Neural cell (in vitro differentiated cells): Measurements from ENCODE around the gene CFAP20DC. TPM values are rescaled to one million over a fixed set of nuclear protein-coding genes. Genes with fewer than 3 reads are reported as not detected.

Experiments
- H2AFZ ChIP-seq: fragments of 200-600, 300-800 bp; sonication (generic), shearing (Covaris generic); 2 replicates; pipeline ENCODE4 v1.6.0; 2014; ENCODE audit warnings: low read depth, mild to moderate bottlenecking, antibody characterized with exemption, low read length, moderate library complexity
- H3F3A ChIP-seq: fragments of 200-600 bp; shearing (Covaris generic); 2 replicates; pipeline ENCODE4 v1.6.1; 2016; ENCODE audit warnings: mild to moderate bottlenecking, moderate library complexity, mixed read lengths, antibody characterized with exemption, low read length; ENCODE audit not compliant: insufficient read depth, poor library complexity, severe bottlenecking
- H3K27ac ChIP-seq: fragments of 200-600, 300-800 bp; sonication (generic), shearing (Covaris generic); 2 replicates; pipeline ENCODE4 v1.5.1; 2014; ENCODE audit warnings: mild to moderate bottlenecking, low read length, moderate library complexity
- H3K27me3 ChIP-seq: fragments of 300-800, 200-600 bp; sonication (generic), shearing (Covaris generic); 2 replicates; pipeline ENCODE4 v1.6.0; 2014; ENCODE audit warnings: mild to moderate bottlenecking, low read depth, low read length, moderate library complexity; ENCODE audit not compliant: insufficient read depth
- H3K36me3 ChIP-seq: fragments of 300-800, 200-600 bp; sonication (generic), shearing (Covaris generic); 2 replicates; pipeline ENCODE4 v1.5.1; 2014; ENCODE audit warnings: mild to moderate bottlenecking, antibody characterized with exemption, low read length, moderate library complexity; ENCODE audit not compliant: insufficient read depth
- H3K4me2 ChIP-seq: fragments of 300-800, 200-600 bp; sonication (generic), shearing (Covaris generic); 2 replicates; pipeline ENCODE4 v1.6.0; 2014; ENCODE audit warnings: mild to moderate bottlenecking, low read length
- H3K4me3 ChIP-seq: fragments of 300-800, 200-600 bp; sonication (generic), shearing (Covaris generic); 2 replicates; pipeline ENCODE4 v1.5.1; 2014; ENCODE audit warnings: mild to moderate bottlenecking, low read length, moderate library complexity
- H3K79me2 ChIP-seq: fragments of 200-600 bp; shearing (Covaris generic); replicated peaks from 2 replicates; pipeline ENCODE4 v1.6.0; 2014; ENCODE audit warnings: mild to moderate bottlenecking, low read length, moderate library complexity; ENCODE audit not compliant: insufficient read depth
- H3K9ac ChIP-seq: fragments of 300-800, 200-600 bp; sonication (generic), shearing (Covaris generic); 2 replicates; pipeline ENCODE4 v1.6.1; 2016; ENCODE audit warnings: mild to moderate bottlenecking, low read length, mixed read lengths
- H3K9me2 ChIP-seq: fragments of 200-600 bp; shearing (Covaris generic); 2 replicates; pipeline ENCODE4 v1.6.1; 2016; ENCODE audit warnings: mild to moderate bottlenecking, low read length, mixed read lengths; ENCODE audit not compliant: insufficient read depth
- H3K9me3 ChIP-seq: fragments of 200-600, 300-800 bp; sonication (generic), shearing (Covaris generic); 2 replicates; pipeline ENCODE4 v1.6.1; 2016; ENCODE audit warnings: mild to moderate bottlenecking, mixed run types, low read length, moderate library complexity, mixed read lengths
- H4K20me1 ChIP-seq: fragments of 200-600 bp; shearing (Covaris generic); 2 replicates; pipeline ENCODE4 v1.6.1; 2016; ENCODE audit warnings: mild to moderate bottlenecking, mixed run types; ENCODE audit not compliant: insufficient read depth
- CTCF ChIP-seq: fragments of 450-650 bp; IDR thresholded peaks from 2 replicates; pipeline ENCODE4 v1.5.1; 2014; ENCODE audit warnings: antibody characterized with exemption, mild to moderate bottlenecking, moderate library complexity; ENCODE audit not compliant: poor library complexity, severe bottlenecking
- EP300 ChIP-seq: fragments of 450-650 bp; conservative IDR thresholded peaks from 2 replicates; pipeline ENCODE4 v1.6.1; 2014; ENCODE audit warnings: antibody characterized with exemption, mild to moderate bottlenecking, moderate library complexity; ENCODE audit not compliant: poor library complexity, severe bottlenecking
- EZH2 ChIP-seq: fragments of 200-600, 300-800 bp; shearing (Covaris generic), sonication (generic); IDR thresholded peaks from 2 replicates; pipeline ENCODE4 v1.6.1; 2014; ENCODE audit warnings: antibody characterized with exemption, low read length, borderline replicate concordance, mild to moderate bottlenecking; ENCODE audit not compliant: insufficient read depth, poor library complexity, severe bottlenecking
- MXI1 ChIP-seq: fragments of 450-650 bp; conservative IDR thresholded peaks from 2 replicates; pipeline ENCODE4 v1.6.1; 2014; ENCODE audit warnings: antibody characterized with exemption, mild to moderate bottlenecking; ENCODE audit not compliant: poor library complexity, severe bottlenecking
- POLR2AphosphoS5 ChIP-seq: IDR thresholded peaks from 2 replicates; pipeline ENCODE4 v1.6.1; 2012
- RAD21 ChIP-seq: fragments of 450-650 bp; conservative IDR thresholded peaks from 2 replicates; pipeline ENCODE4 v1.6.1; 2014; ENCODE audit warnings: antibody characterized with exemption, mild to moderate bottlenecking, moderate library complexity
- REST ChIP-seq: IDR thresholded peaks from 2 replicates; pipeline ENCODE4 v1.6.1; 2012; ENCODE audit warnings: borderline replicate concordance
- SMC3 ChIP-seq: fragments of 450-650 bp; conservative IDR thresholded peaks from 2 replicates; pipeline ENCODE4 v1.6.1; 2014; ENCODE audit warnings: antibody characterized with exemption, mild to moderate bottlenecking, moderate library complexity; ENCODE audit not compliant: poor library complexity
- TAF1 ChIP-seq: IDR thresholded peaks from 2 replicates; pipeline ENCODE4 v1.6.1; 2012; ENCODE audit warnings: low read depth
- polyA plus RNA-seq: library from polyadenylated mRNA; depleted of rRNA; stranded (reverse); fragments of >200 nt; gene quantifications from 2 replicates; pipeline ENCODE4 v1.2.3, GENCODE V29; 2014

Gene CFAP20DC
- polyA plus RNA-seq, 1 donor from 2014 or later: not detected

GRCh38 chr3:59016930-59017616, 32.8 kb downstream of the CFAP20DC start:
- Histone ChIP-seq H3K79me2 (no peaks in the 10 kb centered on the region), H2AFZ (no peak overlapping the region), H3K27me3 (no peaks in the 10 kb centered on the region), H3K27ac (no peak overlapping the region), H4K20me1 (no peaks in the 10 kb centered on the region), H3K36me3 (no peaks in the 10 kb centered on the region), H3K9me3 (no peaks in the 10 kb centered on the region), H3K4me3 (no peak overlapping the region), H3F3A (no peaks in the 10 kb centered on the region), H3K9ac (no peak overlapping the region), H3K9me2 (no peaks in the 10 kb centered on the region), H3K4me2 (no peak overlapping the region)
- no peak for TF ChIP-seq POLR2AphosphoS5
- TF ChIP-seq RAD21: no peak
- no peak for TF ChIP-seq EZH2
- TF ChIP-seq REST: no peak
- TF ChIP-seq SMC3: no peak
- TF ChIP-seq TAF1: no peak
- no peak for TF ChIP-seq MXI1
- no peak for TF ChIP-seq CTCF
- TF ChIP-seq EP300: no peak

GRCh38 chr3:59013611-59014010, 36.2 kb downstream of the CFAP20DC start:
- H3K9me2 ChIP-seq: no peaks in the 10 kb centered on the region
- H3K4me2 ChIP-seq: no peak overlapping the region
- no peak overlapping the region for H3K9ac ChIP-seq
- no peaks in the 10 kb centered on the region for H4K20me1 ChIP-seq
- TF ChIP-seq TAF1: no peak
- no peak for TF ChIP-seq REST
- no peak for TF ChIP-seq MXI1
- TF ChIP-seq SMC3: no peak
- no peak for TF ChIP-seq RAD21
- no peak for TF ChIP-seq POLR2AphosphoS5
- no peak for TF ChIP-seq CTCF
- TF ChIP-seq EZH2: no peak
- no peak for TF ChIP-seq EP300
- H3F3A ChIP-seq: no peaks in the 10 kb centered on the region
- H2AFZ ChIP-seq: no peak overlapping the region
- H3K36me3 ChIP-seq: no peaks in the 10 kb centered on the region
- H3K4me3 ChIP-seq: no peak overlapping the region
- H3K9me3 ChIP-seq: no peaks in the 10 kb centered on the region
- H3K27ac ChIP-seq: no peak overlapping the region
- no peaks in the 10 kb centered on the region for H3K79me2 ChIP-seq
- no peaks in the 10 kb centered on the region for H3K27me3 ChIP-seq
